ENCODE results near the gene CACFD1.

Gene CACFD1

DNA sequence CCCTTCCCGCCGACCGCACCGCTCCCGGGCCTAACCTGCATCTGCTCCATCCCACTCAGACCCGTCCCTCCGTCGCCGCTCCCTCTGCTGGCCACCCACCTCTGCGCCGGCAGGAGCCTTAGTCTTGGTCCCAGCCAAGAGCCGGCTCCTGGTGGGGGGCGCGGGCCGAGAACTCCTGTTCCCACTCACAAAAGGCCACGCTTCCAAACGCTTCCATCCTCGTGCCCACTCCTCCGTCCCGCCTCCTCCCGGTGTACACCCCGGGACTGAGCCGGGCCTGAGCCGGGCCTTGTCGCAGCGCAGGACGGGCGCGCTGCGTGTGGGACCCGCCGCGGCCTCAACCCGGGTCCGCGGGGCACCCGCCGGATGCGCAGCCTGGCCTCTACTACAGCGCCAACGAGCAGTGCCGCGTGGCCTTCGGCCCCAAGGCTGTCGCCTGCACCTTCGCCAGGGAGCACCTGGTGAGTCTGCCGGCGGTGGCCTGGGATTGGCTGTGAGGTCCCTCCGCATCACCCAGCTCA lies 30.1 kb upstream of the CACFD1 start:
- TF ChIP-seq, protein P1, sequence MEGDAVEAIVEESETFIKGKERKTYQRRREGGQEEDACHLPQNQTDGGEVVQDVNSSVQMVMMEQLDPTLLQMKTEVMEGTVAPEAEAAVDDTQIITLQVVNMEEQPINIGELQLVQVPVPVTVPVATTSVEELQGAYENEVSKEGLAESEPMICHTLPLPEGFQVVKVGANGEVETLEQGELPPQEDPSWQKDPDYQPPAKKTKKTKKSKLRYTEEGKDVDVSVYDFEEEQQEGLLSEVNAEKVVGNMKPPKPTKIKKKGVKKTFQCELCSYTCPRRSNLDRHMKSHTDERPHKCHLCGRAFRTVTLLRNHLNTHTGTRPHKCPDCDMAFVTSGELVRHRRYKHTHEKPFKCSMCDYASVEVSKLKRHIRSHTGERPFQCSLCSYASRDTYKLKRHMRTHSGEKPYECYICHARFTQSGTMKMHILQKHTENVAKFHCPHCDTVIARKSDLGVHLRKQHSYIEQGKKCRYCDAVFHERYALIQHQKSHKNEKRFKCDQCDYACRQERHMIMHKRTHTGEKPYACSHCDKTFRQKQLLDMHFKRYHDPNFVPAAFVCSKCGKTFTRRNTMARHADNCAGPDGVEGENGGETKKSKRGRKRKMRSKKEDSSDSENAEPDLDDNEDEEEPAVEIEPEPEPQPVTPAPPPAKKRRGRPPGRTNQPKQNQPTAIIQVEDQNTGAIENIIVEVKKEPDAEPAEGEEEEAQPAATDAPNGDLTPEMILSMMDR (IDR thresholded peaks at IDR 0.05): no peak

DNA sequence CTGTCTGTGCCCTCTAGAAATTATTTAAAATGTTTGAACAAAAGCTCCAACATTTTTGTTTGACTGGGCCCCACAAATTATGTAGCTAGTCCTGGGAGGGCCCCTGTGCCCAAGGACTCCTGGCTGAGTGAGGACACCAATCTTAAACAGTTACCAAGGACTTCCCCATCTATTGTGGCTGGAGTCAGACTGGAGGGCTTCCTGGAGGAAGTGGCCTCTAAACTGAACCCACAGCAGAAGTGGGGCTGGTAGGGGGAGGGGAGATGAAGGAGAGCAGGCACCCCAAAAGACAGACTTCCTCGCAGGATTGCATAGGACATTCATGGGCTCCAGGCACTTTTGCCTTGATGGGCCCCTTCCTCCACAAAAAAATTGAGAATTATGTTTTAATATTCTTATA lies 29.5 kb upstream of the CACFD1 start:
- TF ChIP-seq, protein P1 (IDR thresholded peaks at IDR 0.05): no peak

DNA sequence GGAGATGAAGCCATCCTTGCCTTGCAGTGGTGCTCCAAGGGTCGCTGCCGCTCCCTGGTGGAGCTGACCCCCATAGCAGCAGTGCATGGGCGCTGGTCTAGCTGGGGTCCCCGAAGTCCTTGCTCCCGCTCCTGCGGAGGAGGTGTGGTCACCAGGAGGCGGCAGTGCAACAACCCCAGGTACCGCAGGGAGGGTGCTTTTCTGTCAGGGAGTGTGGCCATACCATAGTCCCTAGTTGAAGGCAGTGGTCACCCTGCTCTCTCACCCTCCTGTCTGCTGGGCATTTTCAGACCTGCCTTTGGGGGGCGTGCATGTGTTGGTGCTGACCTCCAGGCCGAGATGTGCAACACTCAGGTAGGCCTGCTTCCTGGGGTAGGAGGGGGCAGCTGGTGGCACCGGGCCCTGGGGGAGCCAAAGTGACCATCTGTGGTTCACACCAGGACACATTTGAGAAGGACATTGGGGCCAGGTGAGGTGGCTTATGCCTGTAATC lies 26.4 kb upstream of the CACFD1 start:
- TF ChIP-seq, protein P1 (IDR thresholded peaks at IDR 0.05): no peak

DNA sequence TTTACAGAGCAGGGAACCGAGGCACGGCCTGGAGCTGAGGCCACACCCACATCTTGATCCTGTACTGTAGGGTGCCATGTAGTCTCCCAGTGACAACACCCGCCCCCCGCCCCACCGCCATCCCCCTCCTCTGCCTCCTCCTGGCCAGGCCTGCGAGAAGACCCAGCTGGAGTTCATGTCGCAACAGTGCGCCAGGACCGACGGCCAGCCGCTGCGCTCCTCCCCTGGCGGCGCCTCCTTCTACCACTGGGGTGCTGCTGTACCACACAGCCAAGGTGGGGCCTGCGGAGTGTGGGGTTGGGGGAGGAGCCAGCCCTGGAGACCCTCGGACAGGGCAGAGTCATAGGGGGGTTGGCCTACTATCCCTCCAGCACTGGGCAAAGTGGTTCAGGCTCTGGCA lies 23.1 kb upstream of the CACFD1 start:
- TF ChIP-seq, protein P1 (IDR thresholded peaks at IDR 0.05): no peak

DNA sequence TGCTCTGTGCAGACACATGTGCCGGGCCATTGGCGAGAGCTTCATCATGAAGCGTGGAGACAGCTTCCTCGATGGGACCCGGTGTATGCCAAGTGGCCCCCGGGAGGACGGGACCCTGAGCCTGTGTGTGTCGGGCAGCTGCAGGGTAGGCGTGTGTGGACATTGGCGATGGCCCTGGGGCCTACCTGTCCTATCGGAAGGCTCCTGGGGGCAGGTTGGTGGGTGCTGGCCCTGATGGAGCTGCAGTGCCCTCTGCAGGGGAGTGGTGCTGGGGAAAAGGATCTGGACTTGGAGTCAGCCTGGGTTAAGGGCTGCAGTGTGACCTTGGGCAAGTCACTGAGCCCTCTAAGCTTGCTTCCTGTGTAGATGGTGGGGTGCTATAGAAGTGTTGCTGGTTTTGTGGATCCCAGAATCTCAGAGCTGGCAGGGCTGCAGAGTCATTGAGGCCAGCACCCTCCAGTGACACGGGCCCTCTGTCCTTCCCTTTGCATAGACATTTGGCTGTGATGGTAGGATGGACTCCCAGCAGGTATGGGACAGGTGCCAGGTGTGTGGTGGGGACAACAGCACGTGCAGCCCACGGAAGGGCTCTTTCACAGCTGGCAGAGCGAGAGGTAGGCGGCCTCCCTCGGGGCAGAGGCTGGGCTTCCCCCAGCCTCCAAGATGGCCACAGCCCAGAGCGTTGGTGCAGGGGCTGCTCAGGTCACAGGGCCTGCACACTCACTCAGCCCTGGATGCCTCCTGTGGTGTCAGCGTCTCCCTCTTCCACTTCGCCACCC lies 21.8 kb upstream of the CACFD1 start:
- TF ChIP-seq, protein P1 (IDR thresholded peaks at IDR 0.05): no peak

DNA sequence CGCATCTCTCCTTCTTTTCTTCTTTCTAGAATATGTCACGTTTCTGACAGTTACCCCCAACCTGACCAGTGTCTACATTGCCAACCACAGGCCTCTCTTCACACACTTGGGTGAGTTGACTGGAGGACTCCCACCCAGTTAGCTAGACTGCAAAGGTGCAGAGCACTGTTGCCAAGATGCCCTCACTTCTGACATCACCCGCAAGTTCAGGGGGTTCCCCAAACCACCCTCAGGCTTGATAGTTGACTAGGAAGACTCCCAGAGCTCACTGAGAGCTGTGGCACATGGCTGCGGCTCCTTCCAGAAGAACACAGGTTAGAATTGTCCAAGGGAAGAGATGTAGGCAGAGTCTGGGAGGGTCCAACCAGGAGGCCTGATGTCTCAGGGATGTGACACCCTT lies 20.4 kb upstream of the CACFD1 start:
- TF ChIP-seq, protein P1 (IDR thresholded peaks at IDR 0.05): no peak

DNA sequence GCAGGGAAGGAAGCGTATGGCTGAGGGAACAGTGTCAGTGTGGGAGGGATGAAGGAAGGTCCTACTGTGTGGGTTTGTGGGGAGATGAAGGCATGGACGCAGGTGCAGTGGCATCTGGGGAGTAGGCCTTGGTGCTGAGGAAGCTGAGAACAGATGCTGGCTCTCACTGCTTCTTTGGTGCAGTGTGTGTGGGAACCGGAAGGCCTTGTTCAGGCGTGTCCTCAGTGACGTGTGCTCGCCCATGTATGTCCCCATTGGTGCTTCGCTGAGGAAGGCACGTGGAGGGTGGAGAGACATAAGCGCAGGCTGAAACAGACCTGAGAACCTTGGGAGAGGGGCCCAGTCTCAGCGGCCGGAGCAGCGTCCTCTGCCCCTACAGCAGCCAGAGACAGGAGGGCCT lies 18.9 kb upstream of the CACFD1 start:
- TF ChIP-seq, protein P1 (IDR thresholded peaks at IDR 0.05): no peak
